K562 (cell line): ENCODE measurements around the gene SEC14L1. TPM values are rescaled to one million over a fixed set of nuclear protein-coding genes. Genes with fewer than 3 reads are reported as not detected.

Experiments used
- ATAC-seq: fragments of 200-7000 bp; cut with Tn5 transposase; 3 replicates; pipeline ENCODE4 v1.9.1; 2020; ENCODE audit warnings: moderate library complexity
- BruUV-seq: library from RNA; stranded (reverse); fragments of 400-500 nt; replicated peaks from 2 replicates; lab custom pipeline; 2021; lab: Mats Ljungman, UMichigan
- CTCF ChIA-PET: fragments of 300-600 bp; formaldehyde crosslinking; extraction: SDS; loops from one replicate; lab custom pipeline; 2021; ENCODE audit warnings: low intra/inter-chr PET ratio; lab: Yijun Ruan, JAX
- POLR2A ChIA-PET: fragments of 300-600, 350-650 bp; sonication (Branson Sonifier 250); formaldehyde crosslinking; extraction: SDS; loops from one replicate; lab custom pipeline; 2021; ENCODE audit warnings: antibody characterized with exemption, inconsistent platforms; lab: Yijun Ruan, JAX
- DNase-seq, 4 experiments: peaks; one replicate each; pipeline versions ENCODE4 v3.0.0 to v3.0.0-alpha.2; 2011 to 2018; ENCODE audit warnings: low spot score in 3 of 4, mixed read lengths in 3 of 4; ENCODE audit errors: extremely low read depth in 1 of 4
- FAIRE-seq: peaks from 2 replicates; lab custom pipeline; 2011; peaks lifted over from hg19 to GRCh38; lab: Jason Lieb, UNC
- H2AFZ ChIP-seq: 2 replicates; pipeline ENCODE4 v1.6.0; 2011; ENCODE audit warnings: low read depth, low read length, control low read depth, inconsistent platforms
- H3K27ac ChIP-seq: fragments of 200-600 bp; 3 replicates; pipeline ENCODE4 v1.8.0; 2011; ENCODE audit warnings: low read depth, mild to moderate bottlenecking, control low read depth, inconsistent platforms, low read length, moderate library complexity, mixed read lengths; ENCODE audit errors: extremely low read depth
- H3K27me3 ChIP-seq, 2 experiments: fragments of 300-600 bp in 1 of 2; 2 replicates in 1 of 2; 3 replicates in 1 of 2; pipeline versions ENCODE4 v1.6.0 to v1.8.0; 2011; ENCODE audit warnings: inconsistent platforms in 2 of 2, low read length in 2 of 2, mild to moderate bottlenecking in 1 of 2, mixed read lengths in 1 of 2, moderate library complexity in 1 of 2; ENCODE audit not compliant: control insufficient read depth in 2 of 2, insufficient read depth in 2 of 2
- H3K36me3 ChIP-seq: fragments of 300-600 bp; 3 replicates; pipeline ENCODE4 v1.8.0; 2011; ENCODE audit warnings: mild to moderate bottlenecking, low read length, inconsistent platforms; ENCODE audit not compliant: control insufficient read depth, insufficient read depth
- H3K4me1 ChIP-seq, 2 experiments: fragments of 200-600 bp in 1 of 2; replicated peaks in 1 of 2; 2 replicates in 1 of 2; 3 replicates in 1 of 2; pipeline versions ENCODE4 v1.5.1 to v1.8.0; 2011; ENCODE audit warnings: inconsistent platforms in 2 of 2, low read length in 2 of 2, mild to moderate bottlenecking in 1 of 2, mixed read lengths in 1 of 2, moderate library complexity in 1 of 2; ENCODE audit not compliant: control insufficient read depth in 2 of 2, insufficient read depth in 2 of 2
- H3K4me2 ChIP-seq: 2 replicates; pipeline ENCODE4 v1.6.1; 2011; ENCODE audit warnings: low read length, control low read depth, inconsistent platforms, mixed read lengths; ENCODE audit not compliant: insufficient read depth
- H3K4me3 ChIP-seq: fragments of 200-600 bp; sonication (generic), shearing (Covaris generic); 2 replicates; pipeline ENCODE4 v1.5.1; 2016; ENCODE audit warnings: control low read depth, inconsistent platforms
- H3K79me2 ChIP-seq: fragments of 200-600 bp; 3 replicates; pipeline ENCODE4 v1.8.0; 2011; ENCODE audit warnings: low read length, inconsistent platforms; ENCODE audit not compliant: control insufficient read depth, insufficient read depth
- H3K9ac ChIP-seq, 2 experiments: 2 replicates each; pipeline versions ENCODE4 v1.6.0 to v1.6.1; 2011; ENCODE audit warnings: low read depth in 2 of 2, low read length in 2 of 2, control low read depth in 1 of 2, inconsistent platforms in 1 of 2, mild to moderate bottlenecking in 1 of 2, mixed read lengths in 1 of 2; ENCODE audit not compliant: insufficient read depth in 1 of 2
- H3K9me1 ChIP-seq: one replicate; pipeline ENCODE4 v1.6.0; 2011; ENCODE audit warnings: inconsistent platforms, mild to moderate bottlenecking, low read length, moderate library complexity; ENCODE audit not compliant: control insufficient read depth, insufficient read depth
- H3K9me3 ChIP-seq: replicated peaks from 2 replicates; pipeline ENCODE4 v1.5.1; 2011; ENCODE audit warnings: low read depth, low read length, inconsistent platforms; ENCODE audit not compliant: control insufficient read depth, insufficient read depth
- H4K20me1 ChIP-seq: replicated peaks from 2 replicates; pipeline ENCODE4 v1.6.1; 2011; ENCODE audit warnings: low read length, inconsistent platforms, mixed read lengths; ENCODE audit not compliant: control insufficient read depth, insufficient read depth
- ERF ChIP-seq: fragments of 450-650 bp; formaldehyde crosslinking; IDR thresholded peaks from 2 replicates; pipeline ENCODE4 v1.4.0; 2020; ENCODE audit warnings: mild to moderate bottlenecking, mixed read lengths
- HNRNPL ChIP-seq: fragments of 200-400 bp; formaldehyde crosslinking; IDR thresholded peaks from 2 replicates; pipeline ENCODE4 v1.6.1; 2017; ENCODE audit warnings: low read depth, mild to moderate bottlenecking, low read length
- NFIC ChIP-seq: fragments of 450-650 bp; IDR thresholded peaks from 2 replicates; pipeline ENCODE4 v1.6.1; 2017; ENCODE audit warnings: mild to moderate bottlenecking, inconsistent platforms
- RCOR1 ChIP-seq, 2 experiments: IDR thresholded peaks; 2 replicates each; pipeline ENCODE4 v1.6.1; 2012; ENCODE audit warnings: low read depth in 2 of 2, low read length in 2 of 2, borderline replicate concordance in 1 of 2, improper control_type of control experiment in 1 of 2
- ZBTB7A ChIP-seq: IDR thresholded peaks from 2 replicates; pipeline ENCODE4 v1.6.1; 2011; ENCODE audit warnings: low read depth, mild to moderate bottlenecking, low read length, moderate library complexity, borderline replicate concordance; ENCODE audit not compliant: control insufficient read depth
- ZNF699 ChIP-seq: fragments of 250-450 bp; sonication (Bioruptor Pico); IDR thresholded peaks from 2 replicates; pipeline ENCODE4 v1.8.0; 2021; ENCODE audit warnings: mild to moderate bottlenecking, moderate library complexity; ENCODE audit not compliant: insufficient replicate concordance
- WGBS: fragments of 100-300 bp; shearing (Covaris generic); methylation state at CpG from one replicate; pipeline ENCODE4 v1.1.6; 2016; ENCODE audit warnings: low coverage, mixed read lengths; ENCODE audit not compliant: insufficient coverage; ENCODE audit errors: missing lambda C conversion rate; 5-methylcytosine and 5-hydroxymethylcytosine counted together
- in situ Hi-C: fragments of 300-500 bp; cut with MboI; formaldehyde crosslinking; loops from 4 replicates; pipeline ENCODE4 v1.15.0; 2018; ENCODE audit warnings: inconsistent platforms, mixed read lengths
- intact Hi-C: fragments of 100-400 bp; cut with micrococcal nuclease; formaldehyde crosslinking; loops from 2 replicates; pipeline ENCODE4 v1.14.2; 2022
- polyA plus RNA-seq, 8 experiments: library from polyadenylated mRNA; depleted of rRNA in 4 of 8; stranded (reverse) in 5 of 8; unstranded in 3 of 8; fragments of >200 nt; fragmentation: Nextera tagmentation in 2 of 8; fragmentation: Illumina TruSeq in 1 of 8; extraction: Ambion mirVana in 2 of 8; extraction: Trizol in 1 of 8; gene quantifications; 2 replicates each; pipeline versions ENCODE4 v1.2.1 to v1.2.3, GENCODE V29; 2011 to 2014; ENCODE audit warnings: inconsistent platforms in 1 of 8, missing spikeins in 1 of 8
- total RNA-seq, 7 experiments: library from RNA; depleted of rRNA in 6 of 7; stranded (reverse); fragments of >200 nt in 6 of 7; fragmentation: Illumina TruSeq in 2 of 7; extraction: Trizol in 2 of 7; gene quantifications; 2 replicates each; pipeline versions ENCODE4 v1.2.1 to v1.2.3, GENCODE V29; 2011 to 2021; ENCODE audit warnings: low replicate concordance in 1 of 7
- TF ChIP-seq, protein P1 (sequence below): fragments of 450-650 bp; IDR thresholded peaks from 2 replicates; pipeline ENCODE4 v1.6.1; 2017; ENCODE audit warnings: antibody characterized with exemption, mild to moderate bottlenecking
- TF ChIP-seq, protein P2 (sequence below): sonication (generic); formaldehyde crosslinking; IDR thresholded peaks from 2 replicates; pipeline ENCODE4 v1.8.1; 2023; ENCODE audit warnings: missing genetic modification reagents, mild to moderate bottlenecking, borderline replicate concordance

The SEC14L1 gene
- total and polyA plus RNA-seq, 9 of the 15 experiments (the other 6 are each of a cell fraction or from before 2014, with no cell fraction given) = 3.1 to 39.7 (median 15.2) TPM

DNA sequence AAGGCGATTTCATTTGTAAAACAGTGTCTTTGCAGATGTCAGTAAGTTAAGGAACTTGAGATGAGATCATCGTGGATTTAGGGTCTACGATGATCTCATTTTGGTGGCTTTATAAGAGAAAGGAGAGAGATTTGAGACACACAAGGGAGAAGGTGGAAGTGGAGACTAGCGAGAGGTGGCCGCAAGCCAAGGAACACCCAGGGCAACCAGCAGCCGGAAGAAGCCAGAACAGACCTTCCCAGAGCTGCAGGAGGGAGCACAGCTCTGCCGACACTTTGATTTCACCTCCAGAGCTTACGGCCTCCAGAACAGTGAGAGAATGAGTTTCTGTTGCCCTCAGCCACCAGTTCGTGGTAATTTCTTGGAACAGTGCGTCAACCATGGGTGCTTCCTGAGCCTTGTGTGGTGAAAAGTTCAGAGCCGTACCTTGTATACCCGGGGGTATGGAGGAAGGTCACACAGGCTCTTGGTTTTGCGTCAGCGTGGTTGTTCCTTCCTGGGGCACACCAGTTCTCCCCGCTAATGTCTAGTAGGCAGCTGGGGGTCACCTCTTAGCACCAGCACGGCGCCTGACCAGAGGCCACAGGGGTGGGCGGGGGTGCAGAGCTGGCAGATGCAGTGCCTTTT, 12.9 kb upstream of the SEC14L1 start (continued):
- peak; percentile 75 for TF ChIP-seq NFIC
- TF ChIP-seq, all 486 proteins: peak for 17

DNA sequence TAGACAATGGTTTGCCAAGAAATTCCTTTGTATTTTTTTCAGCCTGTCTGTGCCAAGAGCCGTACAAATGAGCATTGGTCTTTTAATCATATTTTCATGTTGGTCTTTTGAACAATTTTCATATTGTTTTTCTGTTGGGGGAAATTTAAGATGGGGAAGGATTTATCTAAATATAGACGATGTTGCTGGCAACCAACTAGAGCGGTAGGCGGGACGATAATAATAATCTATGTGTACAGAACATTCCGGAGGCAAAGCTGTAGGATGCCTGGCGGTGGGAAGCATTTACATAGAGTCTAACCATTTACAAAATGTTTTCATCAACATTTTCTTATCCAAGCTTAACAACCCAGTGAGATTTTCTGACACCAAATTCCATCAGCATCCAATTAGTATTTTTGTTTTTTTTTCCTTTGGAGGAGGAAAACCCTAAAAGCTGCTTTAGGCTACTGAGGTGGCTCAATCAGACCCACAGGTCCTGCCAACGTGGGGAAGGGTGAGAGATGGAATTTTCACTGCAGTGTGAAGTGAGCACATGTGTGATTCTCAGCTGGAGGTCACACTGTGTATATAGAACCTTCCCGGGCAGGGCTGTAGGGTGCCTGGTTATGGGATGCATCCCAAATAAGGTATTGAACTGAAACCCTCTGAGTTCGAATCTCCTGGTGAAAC, 11.7 kb upstream of the SEC14L1 start:
- H3K9me1 ChIP-seq = no peaks in the 10 kb centered on the region
- no peaks in the 10 kb centered on the region for H3K79me2 ChIP-seq
- BruUV-seq = TSS peak; percentile 40
- CTCF ChIA-PET = no interaction called here
- no peaks in the 10 kb centered on the region for H3K36me3 ChIP-seq
- 0 out of 2 replicates have a peak overlapping the region, but pooled peaks have one; percentile 11 for H3K4me2 ChIP-seq
- in situ Hi-C loops (no loop called here), intact Hi-C loops (loop anchor here (5.0 kb wide), 1 partner anchor 42 kb away; no protein-coding TSS in a partner anchor)
- ATAC-seq (no peak), FAIRE-seq (no peak), DNase-seq (no peak)
- peaks cover 16 to 21% of the 10 kb centered on the region in 2 experiments for H3K4me1 ChIP-seq
- no peak overlapping the region for H3K27ac ChIP-seq
- no peaks in the 10 kb centered on the region for H3K27me3 ChIP-seq
- H3K9me3 ChIP-seq = no peaks in the 10 kb centered on the region
- peak overlapping the region in 1 of 2 experiments; percentile 23; a peak in 1 of 4 replicates for H3K9ac ChIP-seq
- POLR2A ChIA-PET = interaction anchor here (0.6 to 2.7 kb wide), 6 partner anchors 8 to 73 kb away, joined by 3 to 12 read pairs (median 4); no protein-coding TSS in a partner anchor
- no peak overlapping the region for H3K4me3 ChIP-seq
- H4K20me1 ChIP-seq = no peaks in the 10 kb centered on the region
- peak overlapping the region; percentile 67 for H2AFZ ChIP-seq
- 68% methylated on average over 10 of the region's 10 CpGs for WGBS
- TF ChIP-seq ZBTB7A (no peak), HNRNPL (no peak), ERF (CRISPR knock-in tag) (no peak), ZNF699 (no peak), RCOR1 (IDR thresholded peaks at IDR 0.05; ENCODE audit: borderline replicate concordance in 1 of 2, low read depth in 2 of 2, low read length in 2 of 2) (no peak)
- TF ChIP-seq, protein P1, sequence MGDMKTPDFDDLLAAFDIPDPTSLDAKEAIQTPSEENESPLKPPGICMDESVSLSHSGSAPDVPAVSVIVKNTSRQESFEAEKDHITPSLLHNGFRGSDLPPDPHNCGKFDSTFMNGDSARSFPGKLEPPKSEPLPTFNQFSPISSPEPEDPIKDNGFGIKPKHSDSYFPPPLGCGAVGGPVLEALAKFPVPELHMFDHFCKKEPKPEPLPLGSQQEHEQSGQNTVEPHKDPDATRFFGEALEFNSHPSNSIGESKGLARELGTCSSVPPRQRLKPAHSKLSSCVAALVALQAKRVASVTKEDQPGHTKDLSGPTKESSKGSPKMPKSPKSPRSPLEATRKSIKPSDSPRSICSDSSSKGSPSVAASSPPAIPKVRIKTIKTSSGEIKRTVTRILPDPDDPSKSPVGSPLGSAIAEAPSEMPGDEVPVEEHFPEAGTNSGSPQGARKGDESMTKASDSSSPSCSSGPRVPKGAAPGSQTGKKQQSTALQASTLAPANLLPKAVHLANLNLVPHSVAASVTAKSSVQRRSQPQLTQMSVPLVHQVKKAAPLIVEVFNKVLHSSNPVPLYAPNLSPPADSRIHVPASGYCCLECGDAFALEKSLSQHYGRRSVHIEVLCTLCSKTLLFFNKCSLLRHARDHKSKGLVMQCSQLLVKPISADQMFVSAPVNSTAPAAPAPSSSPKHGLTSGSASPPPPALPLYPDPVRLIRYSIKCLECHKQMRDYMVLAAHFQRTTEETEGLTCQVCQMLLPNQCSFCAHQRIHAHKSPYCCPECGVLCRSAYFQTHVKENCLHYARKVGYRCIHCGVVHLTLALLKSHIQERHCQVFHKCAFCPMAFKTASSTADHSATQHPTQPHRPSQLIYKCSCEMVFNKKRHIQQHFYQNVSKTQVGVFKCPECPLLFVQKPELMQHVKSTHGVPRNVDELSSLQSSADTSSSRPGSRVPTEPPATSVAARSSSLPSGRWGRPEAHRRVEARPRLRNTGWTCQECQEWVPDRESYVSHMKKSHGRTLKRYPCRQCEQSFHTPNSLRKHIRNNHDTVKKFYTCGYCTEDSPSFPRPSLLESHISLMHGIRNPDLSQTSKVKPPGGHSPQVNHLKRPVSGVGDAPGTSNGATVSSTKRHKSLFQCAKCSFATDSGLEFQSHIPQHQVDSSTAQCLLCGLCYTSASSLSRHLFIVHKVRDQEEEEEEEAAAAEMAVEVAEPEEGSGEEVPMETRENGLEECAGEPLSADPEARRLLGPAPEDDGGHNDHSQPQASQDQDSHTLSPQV = 0 out of 2 replicates have a peak, but pooled peaks have one; percentile 24
- TF ChIP-seq, protein P2, sequence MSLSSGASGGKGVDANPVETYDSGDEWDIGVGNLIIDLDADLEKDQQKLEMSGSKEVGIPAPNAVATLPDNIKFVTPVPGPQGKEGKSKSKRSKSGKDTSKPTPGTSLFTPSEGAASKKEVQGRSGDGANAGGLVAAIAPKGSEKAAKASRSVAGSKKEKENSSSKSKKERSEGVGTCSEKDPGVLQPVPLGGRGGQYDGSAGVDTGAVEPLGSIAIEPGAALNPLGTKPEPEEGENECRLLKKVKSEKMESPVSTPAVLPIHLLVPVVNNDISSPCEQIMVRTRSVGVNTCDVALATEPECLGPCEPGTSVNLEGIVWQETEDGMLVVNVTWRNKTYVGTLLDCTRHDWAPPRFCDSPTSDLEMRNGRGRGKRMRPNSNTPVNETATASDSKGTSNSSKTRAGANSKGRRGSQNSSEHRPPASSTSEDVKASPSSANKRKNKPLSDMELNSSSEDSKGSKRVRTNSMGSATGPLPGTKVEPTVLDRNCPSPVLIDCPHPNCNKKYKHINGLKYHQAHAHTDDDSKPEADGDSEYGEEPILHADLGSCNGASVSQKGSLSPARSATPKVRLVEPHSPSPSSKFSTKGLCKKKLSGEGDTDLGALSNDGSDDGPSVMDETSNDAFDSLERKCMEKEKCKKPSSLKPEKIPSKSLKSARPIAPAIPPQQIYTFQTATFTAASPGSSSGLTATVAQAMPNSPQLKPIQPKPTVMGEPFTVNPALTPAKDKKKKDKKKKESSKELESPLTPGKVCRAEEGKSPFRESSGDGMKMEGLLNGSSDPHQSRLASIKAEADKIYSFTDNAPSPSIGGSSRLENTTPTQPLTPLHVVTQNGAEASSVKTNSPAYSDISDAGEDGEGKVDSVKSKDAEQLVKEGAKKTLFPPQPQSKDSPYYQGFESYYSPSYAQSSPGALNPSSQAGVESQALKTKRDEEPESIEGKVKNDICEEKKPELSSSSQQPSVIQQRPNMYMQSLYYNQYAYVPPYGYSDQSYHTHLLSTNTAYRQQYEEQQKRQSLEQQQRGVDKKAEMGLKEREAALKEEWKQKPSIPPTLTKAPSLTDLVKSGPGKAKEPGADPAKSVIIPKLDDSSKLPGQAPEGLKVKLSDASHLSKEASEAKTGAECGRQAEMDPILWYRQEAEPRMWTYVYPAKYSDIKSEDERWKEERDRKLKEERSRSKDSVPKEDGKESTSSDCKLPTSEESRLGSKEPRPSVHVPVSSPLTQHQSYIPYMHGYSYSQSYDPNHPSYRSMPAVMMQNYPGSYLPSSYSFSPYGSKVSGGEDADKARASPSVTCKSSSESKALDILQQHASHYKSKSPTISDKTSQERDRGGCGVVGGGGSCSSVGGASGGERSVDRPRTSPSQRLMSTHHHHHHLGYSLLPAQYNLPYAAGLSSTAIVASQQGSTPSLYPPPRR (CRISPR knock-in tag) = no peak
